Measurements from ENCODE around the gene USP5.

DNA sequence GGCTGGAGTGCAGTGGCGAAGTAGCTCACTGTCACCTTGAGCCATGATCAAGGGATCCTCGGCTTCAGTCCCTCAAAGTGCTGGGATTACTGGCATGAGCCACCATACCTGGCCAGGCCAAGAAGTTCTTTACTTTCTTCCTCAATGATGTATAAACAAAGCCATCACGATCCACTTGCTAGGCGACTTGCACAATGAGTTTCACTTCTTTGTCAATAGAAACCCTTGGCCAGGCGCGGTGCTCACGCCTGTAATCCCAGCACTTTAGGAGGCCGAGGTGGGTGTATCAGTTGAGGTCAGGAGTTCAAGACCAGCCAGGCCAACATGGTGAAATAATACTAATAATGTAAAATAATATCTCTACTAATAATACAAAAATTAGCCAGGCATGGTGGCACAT is 35.5 kb downstream of the USP5 start:
- TF ChIP-seq CTCF (conservative IDR thresholded peaks at IDR 0.05; ENCODE audit: low read depth, low read length) (no peak), EZH2phosphoT487 (IDR thresholded peaks at IDR 0.05; ENCODE audit: borderline replicate concordance, low read length) (no peak), EZH2 (IDR thresholded peaks at IDR 0.05; ENCODE audit: low read length, unreplicated experiment) (no peak)

Data from PC-3 (cell line).